ENCODE measurements around the gene RETSAT.
"Not testable (repeated sequence)": the region's sequence is repeated elsewhere in the genome, so short reads cannot be mapped to it uniquely, and the experiment has no call there.

The RETSAT gene

GRCh38 chr2:85330839-85331636, 23.3 kb downstream of the RETSAT start:
- Histone ChIP-seq H3K4me2 (ENCODE audit: low read length) (peak overlapping the region; percentile 79), H3K4me1 (ENCODE audit: low read length) (peaks cover 22% of the 10 kb centered on the region), H3K27me3 (ENCODE audit: low read depth, low read length) (no peaks in the 10 kb centered on the region), H3K9me3 (ENCODE audit: insufficient read depth, low read length) (no peaks in the 10 kb centered on the region), H3K9ac (ENCODE audit: low read length) (peak overlapping the region; percentile 36; the same call in 1 of the 2 replicates), H3K36me3 (replicated peaks; ENCODE audit: low read depth, low read length) (peaks cover 6% of the 10 kb centered on the region), H4K20me1 (ENCODE audit: insufficient read depth, low read length) (peaks cover 4% of the 10 kb centered on the region), H2AFZ (ENCODE audit: low read depth, low read length) (peak overlapping the region; percentile 82), H3K27ac (ENCODE audit: low read length) (no peak overlapping the region), H3K4me3 (ENCODE audit: low read length) (peak overlapping the region; percentile 48), H3K79me2 (ENCODE audit: low read length) (peaks cover 17% of the 10 kb centered on the region)
- TF ChIP-seq EZH2phosphoT487 (IDR thresholded peaks at IDR 0.05; ENCODE audit: low read depth) (no peak), CTCF (IDR thresholded peaks at IDR 0.05; ENCODE audit: low read depth, low read length) (no peak)

- H3K4me2 ChIP-seq (ENCODE audit: low read length); H3K27ac ChIP-seq (ENCODE audit: low read length); H3K9me3 ChIP-seq (ENCODE audit: insufficient read depth, low read length); H3K4me3 ChIP-seq (ENCODE audit: low read length); H3K27me3 ChIP-seq (ENCODE audit: low read depth, low read length); H2AFZ ChIP-seq (ENCODE audit: low read depth, low read length); H3K9ac ChIP-seq (ENCODE audit: low read length): not testable (repeated sequence)
- H3K79me2 ChIP-seq (ENCODE audit: low read length) = peaks cover 31% of the 10 kb centered on the region
- H4K20me1 ChIP-seq (ENCODE audit: insufficient read depth, low read length) = peaks cover 18% of the 10 kb centered on the region
- peaks cover 35% of the 10 kb centered on the region for H3K4me1 ChIP-seq (ENCODE audit: low read length)
- H3K36me3 ChIP-seq (replicated peaks; ENCODE audit: low read depth, low read length) = peaks cover 19% of the 10 kb centered on the region
Observed at GRCh38 chr2:85329701-85330100, 24.6 kb downstream of the RETSAT start.

- no peak overlapping the region for H3K4me3 ChIP-seq (ENCODE audit: low read length)
- H3K9ac ChIP-seq (ENCODE audit: low read length) = no peak overlapping the region
- H3K79me2 ChIP-seq (ENCODE audit: low read length) = peaks cover 35% of the 10 kb centered on the region
- H2AFZ ChIP-seq (ENCODE audit: low read depth, low read length) = no peak overlapping the region
- H3K4me1 ChIP-seq (ENCODE audit: low read length) = peaks cover 36% of the 10 kb centered on the region
- peaks cover 21% of the 10 kb centered on the region for H4K20me1 ChIP-seq (ENCODE audit: insufficient read depth, low read length)
- no peak overlapping the region for H3K27ac ChIP-seq (ENCODE audit: low read length)
- no peaks in the 10 kb centered on the region for H3K27me3 ChIP-seq (ENCODE audit: low read depth, low read length)
- peaks cover 23% of the 10 kb centered on the region for H3K36me3 ChIP-seq (replicated peaks; ENCODE audit: low read depth, low read length)
- no peak for TF ChIP-seq EZH2phosphoT487 (IDR thresholded peaks at IDR 0.05; ENCODE audit: low read depth)
- TF ChIP-seq CTCF (IDR thresholded peaks at IDR 0.05; ENCODE audit: low read depth, low read length) = no peak
- peak overlapping the region; percentile 95 for H3K4me2 ChIP-seq (ENCODE audit: low read length)
- H3K9me3 ChIP-seq (ENCODE audit: insufficient read depth, low read length) = no peaks in the 10 kb centered on the region
Observed at GRCh38 chr2:85329181-85329651, 25.1 kb downstream of the RETSAT start.

- no peak for TF ChIP-seq EZH2phosphoT487 (IDR thresholded peaks at IDR 0.05; ENCODE audit: low read depth)
- TF ChIP-seq CTCF (IDR thresholded peaks at IDR 0.05; ENCODE audit: low read depth, low read length) = no peak
- peak within 1 kb of the TSS; percentile 67 for H2AFZ ChIP-seq (ENCODE audit: low read depth, low read length)
- H3K36me3 ChIP-seq (replicated peaks; ENCODE audit: low read depth, low read length) = peaks cover 29% of the 10 kb centered on the region
- H4K20me1 ChIP-seq (ENCODE audit: insufficient read depth, low read length) = peaks cover 26% of the 10 kb centered on the region
- H3K79me2 ChIP-seq (ENCODE audit: low read length) = peaks cover 43% of the 10 kb centered on the region
- H3K27me3 ChIP-seq (ENCODE audit: low read depth, low read length) = no peaks in the 10 kb centered on the region
- H3K9me3 ChIP-seq (ENCODE audit: insufficient read depth, low read length) = no peaks in the 10 kb centered on the region
- peak within 1 kb of the TSS; percentile 96 for H3K4me2 ChIP-seq (ENCODE audit: low read length)
- H3K27ac ChIP-seq (ENCODE audit: low read length) = peak within 1 kb of the TSS; percentile 84
- H3K9ac ChIP-seq (ENCODE audit: low read length) = peak within 1 kb of the TSS; percentile 99
- peak within 1 kb of the TSS; percentile 96 for H3K4me3 ChIP-seq (ENCODE audit: low read length)
- peaks cover 36% of the 10 kb centered on the region for H3K4me1 ChIP-seq (ENCODE audit: low read length)
Observed at GRCh38 chr2:85327822-85328617, 26.3 kb downstream of the RETSAT start, which contains the start of gene TGOLN2. Gene TGOLN2 (minus strand): TSS chr2:85327989. CDS start chr2:85327962, 27 bp downstream.

Data from OCI-LY3 (cell line).